ENCODE data around the gene PTDSS2.

The PTDSS2 gene

DNA sequence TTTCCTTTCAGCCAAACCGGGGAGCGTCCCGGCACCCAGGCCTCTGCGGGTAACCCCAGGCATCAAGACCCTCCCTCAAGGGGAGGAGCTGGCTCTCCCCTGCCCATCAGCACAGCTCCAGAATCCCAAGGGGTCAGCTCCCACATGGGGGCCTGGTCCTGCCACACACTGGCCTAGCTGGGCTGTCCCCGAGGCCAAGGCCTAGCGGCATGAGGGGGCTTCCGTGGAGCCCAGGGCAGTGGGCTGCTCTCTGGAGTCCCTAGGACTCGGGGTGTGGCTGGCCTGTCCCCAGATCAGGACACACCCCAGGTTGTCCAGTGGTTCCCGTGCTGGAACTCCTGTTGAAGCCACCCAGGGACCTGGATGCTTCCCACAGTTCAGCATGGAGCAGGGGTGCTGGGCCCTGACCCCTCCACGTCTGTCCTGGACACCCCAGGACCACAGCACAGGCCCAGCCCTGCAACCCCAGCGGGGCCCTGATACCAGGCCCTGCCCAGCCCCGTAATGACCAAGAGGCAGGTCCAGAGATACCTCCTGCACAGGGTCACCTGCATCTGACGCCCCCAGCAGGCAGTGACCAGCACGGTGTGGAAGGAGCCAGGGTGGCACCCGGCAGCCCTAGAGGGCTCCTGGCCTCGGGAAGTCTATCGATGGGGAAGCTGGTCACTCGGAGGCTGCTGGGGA lies 79.8 kb downstream of the PTDSS2 start:
- Histone ChIP-seq H3K4me1 (no peaks in the 10 kb centered on the region), H3K9me3 (no peaks in the 10 kb centered on the region), H3K36me3 (peaks cover 3% of the 10 kb centered on the region; the same call in 1 of the 2 replicates), H3K4me3 (ENCODE audit: low read depth, low read length) (no peak overlapping the region), H3K27me3 (no peaks in the 10 kb centered on the region)
- no peak for DNase-seq
- TF ChIP-seq, protein P1, sequence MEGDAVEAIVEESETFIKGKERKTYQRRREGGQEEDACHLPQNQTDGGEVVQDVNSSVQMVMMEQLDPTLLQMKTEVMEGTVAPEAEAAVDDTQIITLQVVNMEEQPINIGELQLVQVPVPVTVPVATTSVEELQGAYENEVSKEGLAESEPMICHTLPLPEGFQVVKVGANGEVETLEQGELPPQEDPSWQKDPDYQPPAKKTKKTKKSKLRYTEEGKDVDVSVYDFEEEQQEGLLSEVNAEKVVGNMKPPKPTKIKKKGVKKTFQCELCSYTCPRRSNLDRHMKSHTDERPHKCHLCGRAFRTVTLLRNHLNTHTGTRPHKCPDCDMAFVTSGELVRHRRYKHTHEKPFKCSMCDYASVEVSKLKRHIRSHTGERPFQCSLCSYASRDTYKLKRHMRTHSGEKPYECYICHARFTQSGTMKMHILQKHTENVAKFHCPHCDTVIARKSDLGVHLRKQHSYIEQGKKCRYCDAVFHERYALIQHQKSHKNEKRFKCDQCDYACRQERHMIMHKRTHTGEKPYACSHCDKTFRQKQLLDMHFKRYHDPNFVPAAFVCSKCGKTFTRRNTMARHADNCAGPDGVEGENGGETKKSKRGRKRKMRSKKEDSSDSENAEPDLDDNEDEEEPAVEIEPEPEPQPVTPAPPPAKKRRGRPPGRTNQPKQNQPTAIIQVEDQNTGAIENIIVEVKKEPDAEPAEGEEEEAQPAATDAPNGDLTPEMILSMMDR (IDR thresholded peaks at IDR 0.05; ENCODE audit: low read depth, low read length), result no peak

- H3K36me3 ChIP-seq, result peaks cover 3% of the 10 kb centered on the region; the same call in 1 of the 2 replicates
Observed at GRCh38 chr11:530960-531831, 81.1 kb downstream of the PTDSS2 start.

DNA sequence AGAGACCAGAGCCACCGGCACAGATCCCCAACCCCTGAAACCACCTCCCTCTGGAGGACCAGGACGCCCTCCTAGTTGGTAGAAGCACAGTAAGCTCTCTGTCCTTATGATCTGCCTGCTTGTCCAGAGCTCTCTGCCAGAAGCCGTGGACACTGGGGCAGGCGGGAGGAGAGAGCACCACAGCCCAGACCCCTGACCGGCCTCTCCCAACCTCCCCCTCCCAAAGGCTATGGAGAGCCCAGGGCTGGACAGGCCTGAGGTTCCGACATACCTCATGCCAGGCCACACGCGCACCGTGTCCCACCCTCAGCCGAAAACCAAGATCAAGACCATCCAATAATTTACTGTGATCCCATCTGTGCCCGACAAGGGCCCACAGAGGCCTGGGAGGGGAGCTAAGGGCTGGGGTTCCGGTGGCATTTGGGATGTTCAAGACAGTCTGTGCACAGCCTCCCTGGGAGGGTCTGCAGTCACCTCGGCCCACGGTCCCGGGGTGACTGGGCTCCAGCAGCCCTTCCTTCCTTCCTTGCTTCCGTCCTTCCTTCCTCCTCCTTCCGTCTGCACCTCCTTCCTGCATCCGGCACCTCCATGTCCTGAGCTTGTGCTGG lies 81.9 kb downstream of the PTDSS2 start:
- H3K27me3 ChIP-seq, result no peaks in the 10 kb centered on the region
- H3K36me3 ChIP-seq, result peaks cover 3% of the 10 kb centered on the region; the same call in 1 of the 2 replicates
- DNase-seq, result no peak
- TF ChIP-seq, protein P1 (IDR thresholded peaks at IDR 0.05; ENCODE audit: low read depth, low read length), result no peak
- H3K9me3 ChIP-seq, result no peaks in the 10 kb centered on the region
- no peak overlapping the region for H3K4me3 ChIP-seq (ENCODE audit: low read depth, low read length)
- no peaks in the 10 kb centered on the region for H3K4me1 ChIP-seq

More at GRCh38 chr11:530960-531831, 81.1 kb downstream of the PTDSS2 start:
- no peaks in the 10 kb centered on the region for H3K27me3 ChIP-seq
- no peaks in the 10 kb centered on the region for H3K4me1 ChIP-seq
- TF ChIP-seq, protein P1 (IDR thresholded peaks at IDR 0.05; ENCODE audit: low read depth, low read length), result no peak
- no peak for DNase-seq
- no peaks in the 10 kb centered on the region for H3K9me3 ChIP-seq
- no peak overlapping the region for H3K4me3 ChIP-seq (ENCODE audit: low read depth, low read length)

DNA sequence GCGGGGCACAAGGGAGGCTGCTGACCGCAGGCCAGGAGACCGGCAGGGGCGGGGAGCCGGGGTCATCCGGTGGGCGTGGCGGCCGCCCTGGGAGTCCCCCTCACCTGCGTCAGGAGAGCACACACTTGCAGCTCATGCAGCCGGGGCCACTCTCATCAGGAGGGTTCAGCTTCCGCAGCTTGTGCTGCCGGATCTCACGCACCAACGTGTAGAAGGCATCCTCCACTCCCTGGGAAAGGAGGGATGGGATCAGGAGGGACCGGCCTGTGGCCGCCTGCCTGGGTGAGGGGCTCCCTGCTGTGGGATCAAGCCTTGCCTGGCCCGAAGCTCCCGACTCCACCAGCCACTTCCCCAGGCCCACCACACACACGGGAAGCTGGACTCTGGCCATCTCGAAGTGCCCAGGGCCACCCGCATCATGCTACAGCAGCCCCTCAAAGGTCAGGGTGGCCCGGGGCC lies 82.5 kb downstream of the PTDSS2 start:
- H3K36me3 ChIP-seq, result peaks cover 3% of the 10 kb centered on the region; the same call in 1 of the 2 replicates
- no peak for DNase-seq
- TF ChIP-seq, protein P1 (IDR thresholded peaks at IDR 0.05; ENCODE audit: low read depth, low read length), result no peak
- H3K9me3 ChIP-seq, result no peaks in the 10 kb centered on the region
- H3K4me3 ChIP-seq (ENCODE audit: low read depth, low read length), result no peak overlapping the region
- no peaks in the 10 kb centered on the region for H3K4me1 ChIP-seq
- no peaks in the 10 kb centered on the region for H3K27me3 ChIP-seq

GRCh38 chr11:532986-533585 lies 83.0 kb downstream of the PTDSS2 start:
- no peaks in the 10 kb centered on the region for H3K9me3 ChIP-seq
- DNase-seq, result no peak
- H3K4me1 ChIP-seq, result no peaks in the 10 kb centered on the region
- no peaks in the 10 kb centered on the region for H3K27me3 ChIP-seq
- peaks cover 3% of the 10 kb centered on the region; the same call in 1 of the 2 replicates for H3K36me3 ChIP-seq
- H3K4me3 ChIP-seq (ENCODE audit: low read depth, low read length), result no peak overlapping the region
- TF ChIP-seq, protein P1 (IDR thresholded peaks at IDR 0.05; ENCODE audit: low read depth, low read length), result no peak
